Putamen (tissue), 1 donor: ENCODE results near the gene ME1.
"Not testable (repeated sequence)": the region's sequence is repeated elsewhere in the genome, so short reads cannot be mapped to it uniquely, and the experiment has no call there.

ENCODE experiments used
- DNase-seq: peaks from one replicate; pipeline ENCODE4 v3.0.0-alpha.2; 2016; ENCODE audit warnings: low spot score

ME1 gene

GRCh38 chr6:83431545-83432155, 799 bp upstream of the ME1 start:
- peak; percentile 7 for DNase-seq

- peak; percentile 11 for DNase-seq
Observed at GRCh38 chr6:83429857-83430610, 817 bp downstream of the ME1 start.

GRCh38 chr6:83429269-83429668, 1.6 kb downstream of the ME1 start:
- DNase-seq, result no peak

- DNase-seq, result no peak
Observed at GRCh38 chr6:83424392-83425018, 6.3 kb downstream of the ME1 start.

GRCh38 chr6:83417880-83418663, 12.8 kb downstream of the ME1 start:
- DNase-seq, result peak; percentile 17

- DNase-seq, result no peak
Observed at GRCh38 chr6:83413068-83413467, 17.8 kb downstream of the ME1 start.

- no peak for DNase-seq
Observed at GRCh38 chr6:83411731-83412130, 19.1 kb downstream of the ME1 start.

- no peak for DNase-seq
Observed at GRCh38 chr6:83403191-83403590, 27.7 kb downstream of the ME1 start.

- no peak for DNase-seq
Observed at GRCh38 chr6:83389606-83390005, 41.2 kb downstream of the ME1 start.

GRCh38 chr6:83385473-83385872, 45.4 kb downstream of the ME1 start:
- no peak for DNase-seq

- no peak for DNase-seq
Observed at GRCh38 chr6:83384751-83385150, 46.1 kb downstream of the ME1 start.

- no peak for DNase-seq
Observed at GRCh38 chr6:83381949-83382348, 48.9 kb downstream of the ME1 start.

- DNase-seq, result no peak
Observed at GRCh38 chr6:83378621-83379388, 52.0 kb downstream of the ME1 start.

- no peak for DNase-seq
Observed at GRCh38 chr6:83371423-83371822, 59.4 kb downstream of the ME1 start.

GRCh38 chr6:83370567-83370966, 60.3 kb downstream of the ME1 start:
- no peak for DNase-seq

- no peak for DNase-seq
Observed at GRCh38 chr6:83369692-83370091, 61.2 kb downstream of the ME1 start.

GRCh38 chr6:83368577-83368976, 62.3 kb downstream of the ME1 start:
- no peak for DNase-seq

GRCh38 chr6:83367104-83367503, 63.7 kb downstream of the ME1 start:
- DNase-seq, result no peak

GRCh38 chr6:83365931-83366330, 64.9 kb downstream of the ME1 start:
- DNase-seq, result peak; percentile 29

- DNase-seq, result not testable (repeated sequence)
Observed at GRCh38 chr6:83362349-83362748, 68.5 kb downstream of the ME1 start.

GRCh38 chr6:83359638-83360037, 71.2 kb downstream of the ME1 start:
- no peak for DNase-seq

- DNase-seq, result no peak
Observed at GRCh38 chr6:83354747-83355146, 76.1 kb downstream of the ME1 start.
